Thyroid gland (tissue), 4 donors: ENCODE data around the gene ZNF423. TPM values are rescaled to one million over a fixed set of nuclear protein-coding genes. Genes with fewer than 3 reads are reported as not detected.

Experiments
- DNase-seq, 2 donors: peaks; one replicate each; pipeline ENCODE4 v3.0.0-alpha.2; 2019
- H3K27ac ChIP-seq, 3 donors: fragments of 200-600 bp; sonication (generic); 1 replicate in 2 of 3; 2 replicates in 1 of 3; pipeline ENCODE4 v1.5.1; 2016 to 2019; ENCODE audit warnings: mild to moderate bottlenecking in 1 of 3, moderate library complexity in 1 of 3
- H3K27me3 ChIP-seq: fragments of 200-600 bp; sonication (generic); one replicate; pipeline ENCODE4 v1.5.1; 2019
- H3K36me3 ChIP-seq, 2 donors: fragments of 200-600 bp; sonication (generic); one replicate each; pipeline ENCODE4 v1.5.1; 2016 to 2019
- H3K4me1 ChIP-seq, 2 donors: fragments of 200-600 bp; sonication (generic); one replicate each; pipeline ENCODE4 v1.5.1; 2017 to 2019
- H3K4me3 ChIP-seq, 3 donors: fragments of 200-600 bp; sonication (generic); replicated peaks in 1 of 3; 1 replicate in 2 of 3; 2 replicates in 1 of 3; pipeline ENCODE4 v1.5.1; 2016; ENCODE audit warnings: mild to moderate bottlenecking in 1 of 3
- H3K9me3 ChIP-seq: fragments of 200-600 bp; sonication (generic); one replicate; pipeline ENCODE4 v1.5.1; 2017
- POLR2A ChIP-seq, 2 donors: fragments of 450-650 bp; IDR thresholded peaks; one replicate each; pipeline ENCODE4 v1.6.1; 2017; ENCODE audit warnings: antibody characterized with exemption in 2 of 2, mild to moderate bottlenecking in 2 of 2, moderate library complexity in 1 of 2
- WGBS, 2 donors: methylation state at CpG; one replicate each; pipeline ENCODE4 v1.1.5; 2017; 5-methylcytosine and 5-hydroxymethylcytosine counted together
- intact Hi-C: fragments of 100-400 bp; cut with DNase I; formaldehyde crosslinking; loops from one replicate; pipeline ENCODE4 v1.15.1; 2023
- total RNA-seq, 4 donors: library from RNA; depleted of rRNA; stranded (reverse); fragments of >200 nt; gene quantifications; one replicate each; pipeline ENCODE4 v1.2.3, GENCODE V29; 2016
- TF ChIP-seq, protein P1 (sequence below), 6 experiments: fragments of 200-600 bp in 3 of 6; fragments of 450-650 bp in 3 of 6; sonication (generic) in 3 of 6; IDR thresholded peaks; one replicate each; pipeline ENCODE4 v1.5.1; 2016 to 2019; ENCODE audit warnings: antibody characterized with exemption in 6 of 6, mild to moderate bottlenecking in 2 of 6, inconsistent platforms in 1 of 6, moderate library complexity in 1 of 6

Gene ZNF423
- total RNA-seq, 4 donors from 2014 or later: 7.4 to 10.0 (median 8.5) TPM

DNA sequence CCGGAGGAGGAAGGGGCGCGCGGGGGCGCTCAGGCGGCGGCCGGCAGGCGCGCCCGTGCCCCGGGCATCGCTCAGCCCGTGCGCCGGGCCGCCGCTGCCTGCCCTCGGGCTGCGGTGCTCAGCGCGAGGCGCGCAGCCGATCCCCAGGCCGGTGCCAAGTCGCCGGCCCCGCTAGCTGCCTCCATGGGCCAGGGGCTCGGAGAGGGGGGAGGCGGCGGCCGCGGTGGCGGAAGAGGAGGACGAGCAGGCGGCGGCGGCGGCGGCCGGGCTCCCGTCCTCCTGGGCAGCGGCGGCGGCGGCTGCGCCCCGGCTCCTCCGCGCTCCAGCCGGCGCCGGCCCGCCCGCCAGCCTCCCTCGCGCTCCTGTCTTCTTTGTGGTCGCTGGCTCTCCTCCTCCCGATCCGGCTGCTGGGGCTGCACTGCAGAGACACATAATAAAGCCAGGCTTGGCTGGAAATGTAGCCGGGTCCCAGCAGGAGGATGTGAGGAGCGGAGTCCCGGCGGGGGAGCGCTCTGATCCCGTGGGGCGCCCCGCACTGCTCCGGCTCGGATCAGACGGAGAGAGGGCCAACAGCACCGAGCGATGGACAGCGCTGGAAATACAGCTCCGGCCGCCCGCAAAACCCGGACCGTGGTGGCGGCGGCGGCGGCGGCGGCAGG is 889 bp upstream of the ZNF423 start:
- intact Hi-C loops: loop anchor here (5.0 kb wide), 1 partner anchor 370 kb away; no protein-coding TSS in a partner anchor
- H3K4me1 ChIP-seq: peaks cover 23 to 27% of the 10 kb centered on the region in 2 donors

GRCh38 chr16:49855280-49855821 is 561 bp downstream of the ZNF423 start:
- Histone ChIP-seq H3K4me3 (peak overlapping the region; percentile 34 to 80 (median 69)), H3K36me3 (no peaks in the 10 kb centered on the region), H3K27ac (peak overlapping the region; percentile 58 to 89 (median 83)), H3K9me3 (no peaks in the 10 kb centered on the region), H3K4me1 (peaks cover 27 to 32% of the 10 kb centered on the region in 2 donors), H3K27me3 (no peaks in the 10 kb centered on the region)
- peak in 1 of 2 donors; percentile 82 for TF ChIP-seq POLR2A (IDR thresholded peaks at IDR 0.05)
- TF ChIP-seq, protein P1, sequence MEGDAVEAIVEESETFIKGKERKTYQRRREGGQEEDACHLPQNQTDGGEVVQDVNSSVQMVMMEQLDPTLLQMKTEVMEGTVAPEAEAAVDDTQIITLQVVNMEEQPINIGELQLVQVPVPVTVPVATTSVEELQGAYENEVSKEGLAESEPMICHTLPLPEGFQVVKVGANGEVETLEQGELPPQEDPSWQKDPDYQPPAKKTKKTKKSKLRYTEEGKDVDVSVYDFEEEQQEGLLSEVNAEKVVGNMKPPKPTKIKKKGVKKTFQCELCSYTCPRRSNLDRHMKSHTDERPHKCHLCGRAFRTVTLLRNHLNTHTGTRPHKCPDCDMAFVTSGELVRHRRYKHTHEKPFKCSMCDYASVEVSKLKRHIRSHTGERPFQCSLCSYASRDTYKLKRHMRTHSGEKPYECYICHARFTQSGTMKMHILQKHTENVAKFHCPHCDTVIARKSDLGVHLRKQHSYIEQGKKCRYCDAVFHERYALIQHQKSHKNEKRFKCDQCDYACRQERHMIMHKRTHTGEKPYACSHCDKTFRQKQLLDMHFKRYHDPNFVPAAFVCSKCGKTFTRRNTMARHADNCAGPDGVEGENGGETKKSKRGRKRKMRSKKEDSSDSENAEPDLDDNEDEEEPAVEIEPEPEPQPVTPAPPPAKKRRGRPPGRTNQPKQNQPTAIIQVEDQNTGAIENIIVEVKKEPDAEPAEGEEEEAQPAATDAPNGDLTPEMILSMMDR (IDR thresholded peaks at IDR 0.05): no peak
- WGBS, 2 donors: 0 to 3% methylated on average over 19 to 27 of the region's 75 CpGs
- DNase-seq: peak; percentile 86 to 88
- intact Hi-C loops: loop anchor here (5.0 kb wide), 1 partner anchor 368 kb away; no protein-coding TSS in a partner anchor

More for the DNA sequence above, 889 bp upstream of the ZNF423 start:
- Histone ChIP-seq H3K4me3 (peak overlapping the region in 1 of 3 donors; percentile 80), H3K27ac (peak overlapping the region in 1 of 3 donors; percentile 73), H3K9me3 (no peaks in the 10 kb centered on the region), H3K36me3 (no peaks in the 10 kb centered on the region), H3K27me3 (no peaks in the 10 kb centered on the region)
- DNase-seq: peak; percentile 73 to 78
- WGBS, 2 donors: 1 to 4% methylated on average over 23 to 27 of the region's 86 CpGs
- TF ChIP-seq POLR2A (IDR thresholded peaks at IDR 0.05): peak in 1 of 2 donors; percentile 28
- TF ChIP-seq, protein P1 (IDR thresholded peaks at IDR 0.05): peak in 3 of 6 experiments; percentile 27 to 38 (median 36)

DNA sequence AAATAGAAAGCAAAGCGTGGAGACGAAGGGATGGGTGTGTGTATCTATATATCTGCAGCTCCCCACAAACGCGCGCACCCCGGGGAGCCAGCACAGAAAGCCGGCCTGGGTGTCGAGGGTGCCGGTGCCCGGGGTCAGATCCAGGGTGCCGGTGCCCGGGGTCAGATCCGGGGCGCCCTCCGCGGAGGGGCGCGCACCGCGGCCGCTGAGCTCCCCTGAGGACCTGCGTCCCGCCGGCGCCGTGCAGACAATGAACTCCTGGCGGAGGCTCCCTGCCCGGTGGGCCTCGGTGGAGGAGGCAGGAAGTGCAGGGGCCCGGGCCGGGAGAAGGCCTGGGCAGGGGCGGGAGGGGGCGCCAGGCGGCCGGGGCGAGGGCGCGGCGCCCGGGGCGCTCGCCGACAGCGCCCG is 1.1 kb downstream of the ZNF423 start:
- 3 to 9% methylated on average over 7 to 23 of the region's 45 CpGs for WGBS, 2 donors
- H3K4me3 ChIP-seq: peak overlapping the region; percentile 1 to 80 (median 34)
- H3K27ac ChIP-seq: peak overlapping the region; percentile 58 to 89 (median 69)
- TF ChIP-seq, protein P1 (IDR thresholded peaks at IDR 0.05): no peak
- TF ChIP-seq POLR2A (IDR thresholded peaks at IDR 0.05): no peak
- peaks cover 27 to 32% of the 10 kb centered on the region in 2 donors for H3K4me1 ChIP-seq
- intact Hi-C loops: loop anchor here (5.0 kb wide), 1 partner anchor 367 kb away; no protein-coding TSS in a partner anchor
- H3K27me3 ChIP-seq: no peaks in the 10 kb centered on the region
- DNase-seq: peak; percentile 26 to 42
- no peaks in the 10 kb centered on the region for H3K36me3 ChIP-seq
- H3K9me3 ChIP-seq: no peaks in the 10 kb centered on the region

DNA sequence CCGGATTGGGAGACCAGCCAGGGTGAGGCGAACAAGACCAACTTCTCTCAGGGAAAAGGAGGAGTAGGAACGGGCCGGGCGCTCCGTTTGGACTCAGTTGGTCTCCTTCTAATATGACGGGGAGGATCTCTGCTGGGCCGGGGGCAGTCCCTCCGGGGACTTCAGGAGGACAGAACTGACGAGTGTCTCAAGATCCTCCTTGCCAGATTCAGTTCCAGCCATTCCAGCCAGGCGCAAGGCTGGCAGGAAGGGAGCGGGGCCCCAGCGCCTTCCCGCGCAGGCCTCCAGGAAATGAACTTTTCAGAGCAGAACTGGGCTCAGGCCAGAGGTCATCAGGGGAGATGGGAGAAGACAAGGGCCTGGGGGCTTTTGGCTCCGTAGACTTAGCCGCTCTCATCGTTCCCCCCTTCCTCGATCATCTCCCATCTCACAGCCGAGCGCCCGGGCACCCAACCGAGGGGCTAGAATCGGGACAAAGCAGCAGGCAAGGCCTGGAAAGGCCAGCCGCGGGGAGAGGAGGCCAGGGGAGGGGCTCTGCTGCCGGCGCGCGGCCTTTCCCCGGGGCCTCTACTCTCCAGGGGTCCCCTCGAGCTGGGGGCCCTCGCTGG is 1.6 kb downstream of the ZNF423 start:
- peak overlapping the region; percentile 1 to 80 (median 34) for H3K4me3 ChIP-seq
- H3K27ac ChIP-seq: peak overlapping the region; percentile 58 to 89 (median 69)
- peak in 1 of 2 donors; percentile 5 for TF ChIP-seq POLR2A (IDR thresholded peaks at IDR 0.05)
- TF ChIP-seq, protein P1 (IDR thresholded peaks at IDR 0.05): no peak
- H3K27me3 ChIP-seq: no peaks in the 10 kb centered on the region
- H3K9me3 ChIP-seq: no peaks in the 10 kb centered on the region
- WGBS, 2 donors: 19 to 27% methylated on average over 22 to 32 of the region's 33 CpGs
- intact Hi-C loops: no loop called here
- peak; percentile 29 to 30 for DNase-seq
- H3K36me3 ChIP-seq: no peaks in the 10 kb centered on the region
- peaks cover 27 to 32% of the 10 kb centered on the region in 2 donors for H3K4me1 ChIP-seq
